ENCODE measurements around the gene PLRG1.
A peak's percentile ranks its signal among the peaks of the same experiment; 100 is the strongest.

Gene PLRG1

GRCh38 chr4:154516318-154517029, 33.7 kb downstream of the PLRG1 start:
- FAIRE-seq, result no peak

- FAIRE-seq, result no peak
Measured at GRCh38 chr4:154511981-154512380, 38.2 kb downstream of the PLRG1 start.

GRCh38 chr4:154511548-154511947, 38.7 kb downstream of the PLRG1 start:
- no peak for FAIRE-seq

GRCh38 chr4:154507156-154507555, 43.0 kb downstream of the PLRG1 start:
- no peak for FAIRE-seq

- no peak for FAIRE-seq
Measured at GRCh38 chr4:154506253-154506652, 43.9 kb downstream of the PLRG1 start.

GRCh38 chr4:154503598-154503997, 46.6 kb downstream of the PLRG1 start:
- peak; percentile 39 for FAIRE-seq

GRCh38 chr4:154502111-154502510, 48.1 kb downstream of the PLRG1 start:
- FAIRE-seq, result no peak

- FAIRE-seq, result no peak
Measured at GRCh38 chr4:154497889-154498288, 52.3 kb downstream of the PLRG1 start.

GRCh38 chr4:154495867-154496266, 54.3 kb downstream of the PLRG1 start:
- no peak for FAIRE-seq

GRCh38 chr4:154492288-154492687, 57.9 kb downstream of the PLRG1 start:
- FAIRE-seq, result no peak

GRCh38 chr4:154491341-154492271, 58.6 kb downstream of the PLRG1 start, which contains the start of gene DCHS2:
TSS of gene DCHS2 (minus strand) at chr4:154491799. CDS start at chr4:154491355, 444 bp downstream.
- no peak for FAIRE-seq

- no peak for FAIRE-seq
Measured at GRCh38 chr4:154490583-154491340, 59.4 kb downstream of the PLRG1 start.

GRCh38 chr4:154490234-154490582, 60.0 kb downstream of the PLRG1 start:
- FAIRE-seq, result no peak

GRCh38 chr4:154489558-154490233, 60.5 kb downstream of the PLRG1 start:
- FAIRE-seq, result no peak

GRCh38 chr4:154487145-154487544, 63.1 kb downstream of the PLRG1 start:
- FAIRE-seq, result no peak

GRCh38 chr4:154485127-154485773, 65.0 kb downstream of the PLRG1 start:
- no peak for FAIRE-seq

Measured in G401.6 (cell line).